Transverse colon (tissue), 3 donors: ENCODE results near the gene LRRC45.

Experiments
- POLR2A ChIP-seq: fragments of 450-650 bp; IDR thresholded peaks from one replicate; pipeline ENCODE4 v1.6.1; 2016; ENCODE audit warnings: antibody characterized with exemption, mild to moderate bottlenecking, moderate library complexity
- TF ChIP-seq, protein P1 (sequence below), 5 experiments: fragments of 200-600 bp in 3 of 5; fragments of 450-650 bp in 2 of 5; sonication (generic) in 3 of 5; IDR thresholded peaks; 1 replicate in 2 of 5; 2 replicates in 3 of 5; pipeline ENCODE4 v1.5.1; 2016 to 2017; ENCODE audit warnings: antibody characterized with exemption in 5 of 5, inconsistent platforms in 3 of 5, mild to moderate bottlenecking in 2 of 5, moderate library complexity in 1 of 5

DNA sequence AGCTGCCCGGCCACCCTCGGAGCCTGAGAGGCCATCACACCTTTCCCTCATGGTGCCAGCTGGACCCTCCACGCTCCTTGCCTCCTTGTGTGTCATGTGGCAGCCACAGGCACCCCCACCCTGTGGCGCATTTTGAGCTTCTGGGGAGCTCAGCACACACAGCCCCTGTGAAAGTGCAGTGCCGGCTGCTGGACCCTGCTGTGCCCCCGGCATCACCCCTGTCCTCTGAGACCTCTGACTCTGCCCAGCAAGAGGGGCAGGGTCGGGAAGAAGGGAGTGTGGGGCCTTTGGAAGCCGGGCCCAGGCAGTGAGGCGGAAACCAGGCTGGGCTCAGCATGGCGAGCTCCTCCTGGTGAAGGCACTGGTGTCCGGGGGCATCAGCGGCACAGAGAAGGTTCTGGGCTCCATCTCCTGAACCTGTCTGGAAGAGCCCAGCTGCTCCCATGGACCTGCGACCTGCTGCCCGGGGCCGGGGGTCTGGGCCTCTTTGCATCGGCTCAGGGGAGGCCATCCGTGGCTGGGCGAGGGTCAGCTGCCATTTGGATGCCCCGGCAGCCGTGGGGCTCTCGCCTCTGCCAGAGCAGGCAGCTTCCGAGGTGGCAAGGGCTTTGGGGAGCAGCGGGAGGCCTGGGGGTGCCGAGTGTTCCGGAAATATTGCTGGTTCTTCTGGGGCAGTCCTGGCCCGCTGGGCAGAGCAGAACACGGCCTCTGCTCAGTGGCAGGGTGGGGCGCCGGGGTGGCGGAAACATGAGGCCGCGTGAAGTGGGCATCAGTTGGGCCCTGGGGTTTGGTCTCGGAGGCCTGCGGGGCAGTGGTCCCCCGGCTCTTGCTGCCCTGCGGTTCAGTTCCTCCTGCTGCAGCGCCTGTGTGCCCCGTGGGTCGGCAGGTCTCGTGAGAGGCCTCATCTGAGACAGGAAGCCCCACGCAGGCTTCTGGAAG, 18.3 kb upstream of the LRRC45 start:
- TF ChIP-seq, protein P1, sequence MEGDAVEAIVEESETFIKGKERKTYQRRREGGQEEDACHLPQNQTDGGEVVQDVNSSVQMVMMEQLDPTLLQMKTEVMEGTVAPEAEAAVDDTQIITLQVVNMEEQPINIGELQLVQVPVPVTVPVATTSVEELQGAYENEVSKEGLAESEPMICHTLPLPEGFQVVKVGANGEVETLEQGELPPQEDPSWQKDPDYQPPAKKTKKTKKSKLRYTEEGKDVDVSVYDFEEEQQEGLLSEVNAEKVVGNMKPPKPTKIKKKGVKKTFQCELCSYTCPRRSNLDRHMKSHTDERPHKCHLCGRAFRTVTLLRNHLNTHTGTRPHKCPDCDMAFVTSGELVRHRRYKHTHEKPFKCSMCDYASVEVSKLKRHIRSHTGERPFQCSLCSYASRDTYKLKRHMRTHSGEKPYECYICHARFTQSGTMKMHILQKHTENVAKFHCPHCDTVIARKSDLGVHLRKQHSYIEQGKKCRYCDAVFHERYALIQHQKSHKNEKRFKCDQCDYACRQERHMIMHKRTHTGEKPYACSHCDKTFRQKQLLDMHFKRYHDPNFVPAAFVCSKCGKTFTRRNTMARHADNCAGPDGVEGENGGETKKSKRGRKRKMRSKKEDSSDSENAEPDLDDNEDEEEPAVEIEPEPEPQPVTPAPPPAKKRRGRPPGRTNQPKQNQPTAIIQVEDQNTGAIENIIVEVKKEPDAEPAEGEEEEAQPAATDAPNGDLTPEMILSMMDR (IDR thresholded peaks at IDR 0.05) = no peak
- no peak for TF ChIP-seq POLR2A
